ENCODE results near the gene LRRC71.

Gene LRRC71

GRCh38 chr1:156893048-156893953 is 27.1 kb upstream of the LRRC71 start, which contains the start of gene PEAR1:
Gene PEAR1, plus strand, starts transcription at chr1:156893718. Its CDS starts 10,209 bp downstream, at chr1:156903927.
- peak; percentile 66 for DNase-seq
- H3K27me3 Mint-ChIP-seq (ENCODE audit: low read depth, poor library complexity) = peaks cover 45% of the 10 kb centered on the region
- H3K4me1 Mint-ChIP-seq = peaks cover 55% of the 10 kb centered on the region
- H3K4me3 Mint-ChIP-seq = peak within 1 kb of the TSS; percentile 49
- no peaks in the 10 kb centered on the region for H3K36me3 Mint-ChIP-seq (ENCODE audit: low read depth)
- H3K9me3 Mint-ChIP-seq = no peaks in the 10 kb centered on the region
- no peak within 1 kb of the TSS for H3K27ac Mint-ChIP-seq
- TF ChIP-seq CTCF (IDR thresholded peaks at IDR 0.05) = peak; percentile 26

- no peak overlapping the region for H3K27ac Mint-ChIP-seq
Measured at GRCh38 chr1:156894001-156894400, 26.4 kb upstream of the LRRC71 start.

GRCh38 chr1:156894711-156895454 is 25.5 kb upstream of the LRRC71 start:
- Mint-ChIP-seq H3K27ac (no peak overlapping the region), H3K9me3 (no peaks in the 10 kb centered on the region), H3K36me3 (ENCODE audit: low read depth) (no peaks in the 10 kb centered on the region), H3K4me1 (peaks cover 60% of the 10 kb centered on the region), H3K4me3 (no peak overlapping the region), H3K27me3 (ENCODE audit: low read depth, poor library complexity) (peaks cover 42% of the 10 kb centered on the region)
- DNase-seq = no peak
- TF ChIP-seq CTCF (IDR thresholded peaks at IDR 0.05) = no peak

More at GRCh38 chr1:156894001-156894400, 26.4 kb upstream of the LRRC71 start:
- no peak for TF ChIP-seq CTCF (IDR thresholded peaks at IDR 0.05)
- Mint-ChIP-seq H3K4me3 (peak overlapping the region; percentile 41), H3K4me1 (peaks cover 56% of the 10 kb centered on the region), H3K27me3 (ENCODE audit: low read depth, poor library complexity) (peaks cover 47% of the 10 kb centered on the region), H3K36me3 (ENCODE audit: low read depth) (no peaks in the 10 kb centered on the region), H3K9me3 (no peaks in the 10 kb centered on the region)
- DNase-seq = no peak

- no peak for DNase-seq
- Mint-ChIP-seq H3K4me3 (no peak overlapping the region), H3K27me3 (ENCODE audit: low read depth, poor library complexity) (peaks cover 36% of the 10 kb centered on the region), H3K27ac (peak overlapping the region; percentile 38), H3K36me3 (ENCODE audit: low read depth) (no peaks in the 10 kb centered on the region), H3K9me3 (no peaks in the 10 kb centered on the region), H3K4me1 (peaks cover 65% of the 10 kb centered on the region)
- TF ChIP-seq CTCF (IDR thresholded peaks at IDR 0.05) = no peak
Measured at GRCh38 chr1:156895455-156895812, 25.0 kb upstream of the LRRC71 start.

- no peak overlapping the region for H3K27ac Mint-ChIP-seq
- peaks cover 68% of the 10 kb centered on the region for H3K4me1 Mint-ChIP-seq
- H3K9me3 Mint-ChIP-seq = no peaks in the 10 kb centered on the region
- TF ChIP-seq CTCF (IDR thresholded peaks at IDR 0.05) = no peak
- no peak overlapping the region for H3K4me3 Mint-ChIP-seq
- no peak for DNase-seq
- H3K36me3 Mint-ChIP-seq (ENCODE audit: low read depth) = no peaks in the 10 kb centered on the region
- peaks cover 31% of the 10 kb centered on the region for H3K27me3 Mint-ChIP-seq (ENCODE audit: low read depth, poor library complexity)
Measured at GRCh38 chr1:156895927-156896326, 24.5 kb upstream of the LRRC71 start.
